SK-N-SH treated with all-trans-retinoic acid at 6 μM for 48 hours (cell line): Measurements from ENCODE around the gene UBE2Z.
A peak's percentile ranks its signal among the peaks of the same experiment; 100 is the strongest.
"Not testable (repeated sequence)": the region's sequence is repeated elsewhere in the genome, so short reads cannot be mapped to it uniquely, and the experiment has no call there.

Source experiments
- ATAC-seq: fragments of 200-7000 bp; cut with Tn5 transposase; 3 replicates; pipeline ENCODE4 v1.9.1; 2020; ENCODE audit warnings: mild to moderate bottlenecking, moderate library complexity
- ARNTL ChIP-seq: fragments of 450-650 bp; formaldehyde crosslinking; IDR thresholded peaks from 2 replicates; pipeline ENCODE4 v1.5.0; 2020; ENCODE audit warnings: low read depth, mild to moderate bottlenecking, moderate library complexity, borderline replicate concordance
- BACH2 ChIP-seq: fragments of 250-450 bp; sonication (Bioruptor Pico); IDR thresholded peaks from 2 replicates; pipeline ENCODE4 v1.9.0; 2021; ENCODE audit warnings: mild to moderate bottlenecking, borderline replicate concordance
- CSDC2 ChIP-seq: fragments of 250-450 bp; sonication (Bioruptor Pico); IDR thresholded peaks from 2 replicates; pipeline ENCODE4 v1.5.0; 2020; ENCODE audit warnings: mild to moderate bottlenecking, moderate library complexity
- ESRRG ChIP-seq: fragments of 250-450 bp; sonication (Bioruptor Pico); IDR thresholded peaks from 2 replicates; pipeline ENCODE4 v1.6.1; 2021; ENCODE audit warnings: mild to moderate bottlenecking
- GLIS3 ChIP-seq: fragments of 250-450 bp; sonication (Bioruptor Pico); IDR thresholded peaks from 2 replicates; pipeline ENCODE4 v1.5.0; 2020; ENCODE audit warnings: mild to moderate bottlenecking, moderate library complexity
- ISL1 ChIP-seq: fragments of 250-450 bp; sonication (Bioruptor Pico); IDR thresholded peaks from 2 replicates; pipeline ENCODE4 v2.1.2; 2022; ENCODE audit warnings: mild to moderate bottlenecking, moderate library complexity
- OSR1 ChIP-seq: fragments of 250-450 bp; sonication (Bioruptor Pico); IDR thresholded peaks from 2 replicates; pipeline ENCODE4 v1.8.0; 2022; ENCODE audit warnings: moderate library complexity, mild to moderate bottlenecking, inconsistent platforms
- PATZ1 ChIP-seq: fragments of 250-450 bp; sonication (Bioruptor Pico); IDR thresholded peaks from 2 replicates; pipeline ENCODE4 v1.8.0; 2020; ENCODE audit warnings: mild to moderate bottlenecking, moderate library complexity, borderline replicate concordance
- PPARA ChIP-seq: fragments of 250-450 bp; sonication (Bioruptor Pico); IDR thresholded peaks from 2 replicates; pipeline ENCODE4 v1.5.0; 2020; ENCODE audit warnings: mild to moderate bottlenecking, borderline replicate concordance
- RARB ChIP-seq: fragments of 250-450 bp; sonication (Bioruptor Pico); IDR thresholded peaks from 2 replicates; pipeline ENCODE4 v1.8.0; 2021; ENCODE audit warnings: mild to moderate bottlenecking, moderate library complexity
- SNAI2 ChIP-seq: fragments of 250-450 bp; sonication (Bioruptor Pico); IDR thresholded peaks from 2 replicates; pipeline ENCODE4 v1.5.0; 2020; ENCODE audit warnings: mild to moderate bottlenecking, moderate library complexity
- TCF4 ChIP-seq: fragments of 250-450 bp; sonication (Bioruptor Pico); IDR thresholded peaks from 2 replicates; pipeline ENCODE4 v1.8.0; 2021; ENCODE audit warnings: mild to moderate bottlenecking, moderate library complexity, borderline replicate concordance
- TOX ChIP-seq: fragments of 250-450 bp; sonication (Bioruptor Pico); IDR thresholded peaks from 2 replicates; pipeline ENCODE4 v1.8.0; 2021; ENCODE audit warnings: mild to moderate bottlenecking, moderate library complexity, borderline replicate concordance
- TSHZ2 ChIP-seq: fragments of 250-450 bp; sonication (Bioruptor Pico); IDR thresholded peaks from 2 replicates; pipeline ENCODE4 v1.5.0; 2020; ENCODE audit warnings: mild to moderate bottlenecking, moderate library complexity
- ZC3H10 ChIP-seq: fragments of 250-450 bp; sonication (Bioruptor Pico); IDR thresholded peaks from 2 replicates; pipeline ENCODE4 v1.5.1; 2021; ENCODE audit warnings: mild to moderate bottlenecking, moderate library complexity
- ZFP3 ChIP-seq: fragments of 250-450 bp; sonication (Bioruptor Pico); IDR thresholded peaks from 2 replicates; pipeline ENCODE4 v1.5.0; 2020; ENCODE audit warnings: mild to moderate bottlenecking, moderate library complexity
- ZFP30 ChIP-seq: fragments of 450-650 bp; formaldehyde crosslinking; IDR thresholded peaks from 2 replicates; pipeline ENCODE4 v1.5.0; 2022; ENCODE audit warnings: mild to moderate bottlenecking, moderate library complexity
- ZNF565 ChIP-seq: fragments of 450-650 bp; formaldehyde crosslinking; conservative IDR thresholded peaks from 2 replicates; pipeline ENCODE4 v1.5.0; 2020; ENCODE audit warnings: low read depth, mild to moderate bottlenecking, moderate library complexity
- ZNF70 ChIP-seq: fragments of 450-650 bp; formaldehyde crosslinking; IDR thresholded peaks from 2 replicates; pipeline ENCODE4 v1.5.0; 2020; ENCODE audit warnings: mild to moderate bottlenecking, moderate library complexity
- ZNF8 ChIP-seq: fragments of 450-650 bp; formaldehyde crosslinking; IDR thresholded peaks from 2 replicates; pipeline ENCODE4 v1.5.0; 2020; ENCODE audit warnings: mild to moderate bottlenecking, moderate library complexity
- TF ChIP-seq, protein P1 (sequence below): fragments of 250-450 bp; sonication (Bioruptor Pico); IDR thresholded peaks from 2 replicates; pipeline ENCODE4 v1.8.0; 2021; ENCODE audit warnings: low read depth, mild to moderate bottlenecking, moderate library complexity, borderline replicate concordance
- TF ChIP-seq, protein P2 (sequence below): fragments of 250-450 bp; sonication (Bioruptor Pico); IDR thresholded peaks from 2 replicates; pipeline ENCODE4 v1.5.1; 2021; ENCODE audit warnings: mild to moderate bottlenecking, moderate library complexity
- TF ChIP-seq, protein P3 (sequence below): fragments of 250-450 bp; sonication (Bioruptor Pico); IDR thresholded peaks from 2 replicates; pipeline ENCODE4 v1.5.1; 2020; ENCODE audit warnings: low read depth, mild to moderate bottlenecking, moderate library complexity

Gene UBE2Z

GRCh38 chr17:48933035-48933434 lies 24.8 kb downstream of the UBE2Z start:
- ATAC-seq, result peak; percentile 2; the same call in 2 of the 3 replicates
- TF ChIP-seq ZNF8 (no peak), RARB (no peak), PPARA (CRISPR knock-in tag) (no peak), ESRRG (CRISPR knock-in tag) (no peak), ARNTL (CRISPR knock-in tag) (no peak), GLIS3 (no peak), BACH2 (CRISPR knock-in tag) (no peak), TOX (no peak), ZFP30 (no peak)
- TF ChIP-seq, protein P1, sequence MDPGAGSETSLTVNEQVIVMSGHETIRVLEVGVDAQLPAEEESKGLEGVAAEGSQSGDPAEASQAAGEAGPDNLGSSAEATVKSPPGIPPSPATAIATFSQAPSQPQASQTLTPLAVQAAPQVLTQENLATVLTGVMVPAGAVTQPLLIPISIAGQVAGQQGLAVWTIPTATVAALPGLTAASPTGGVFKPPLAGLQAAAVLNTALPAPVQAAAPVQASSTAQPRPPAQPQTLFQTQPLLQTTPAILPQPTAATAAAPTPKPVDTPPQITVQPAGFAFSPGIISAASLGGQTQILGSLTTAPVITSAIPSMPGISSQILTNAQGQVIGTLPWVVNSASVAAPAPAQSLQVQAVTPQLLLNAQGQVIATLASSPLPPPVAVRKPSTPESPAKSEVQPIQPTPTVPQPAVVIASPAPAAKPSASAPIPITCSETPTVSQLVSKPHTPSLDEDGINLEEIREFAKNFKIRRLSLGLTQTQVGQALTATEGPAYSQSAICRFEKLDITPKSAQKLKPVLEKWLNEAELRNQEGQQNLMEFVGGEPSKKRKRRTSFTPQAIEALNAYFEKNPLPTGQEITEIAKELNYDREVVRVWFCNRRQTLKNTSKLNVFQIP, result no peak

GRCh38 chr17:48944515-48945260 lies 36.5 kb downstream of the UBE2Z start, which contains the start of gene SNF8:
SNF8 (minus strand) TSS chr17:48944842; CDS start chr17:48944734, 108 bp downstream.
- peak; percentile 96 for ATAC-seq
- no peak for TF ChIP-seq ESRRG (CRISPR knock-in tag)
- TF ChIP-seq CSDC2 (CRISPR knock-in tag), result peak; percentile 99; the same call in 1 of the 2 replicates
- TF ChIP-seq, protein P2, sequence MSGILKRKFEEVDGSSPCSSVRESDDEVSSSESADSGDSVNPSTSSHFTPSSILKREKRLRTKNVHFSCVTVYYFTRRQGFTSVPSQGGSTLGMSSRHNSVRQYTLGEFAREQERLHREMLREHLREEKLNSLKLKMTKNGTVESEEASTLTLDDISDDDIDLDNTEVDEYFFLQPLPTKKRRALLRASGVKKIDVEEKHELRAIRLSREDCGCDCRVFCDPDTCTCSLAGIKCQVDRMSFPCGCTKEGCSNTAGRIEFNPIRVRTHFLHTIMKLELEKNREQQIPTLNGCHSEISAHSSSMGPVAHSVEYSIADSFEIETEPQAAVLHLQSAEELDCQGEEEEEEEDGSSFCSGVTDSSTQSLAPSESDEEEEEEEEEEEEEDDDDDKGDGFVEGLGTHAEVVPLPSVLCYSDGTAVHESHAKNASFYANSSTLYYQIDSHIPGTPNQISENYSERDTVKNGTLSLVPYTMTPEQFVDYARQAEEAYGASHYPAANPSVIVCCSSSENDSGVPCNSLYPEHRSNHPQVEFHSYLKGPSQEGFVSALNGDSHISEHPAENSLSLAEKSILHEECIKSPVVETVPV (CRISPR knock-in tag), result no peak
- TF ChIP-seq TOX, result no peak
- peak; percentile 69; the same call in 1 of the 2 replicates for TF ChIP-seq GLIS3
- peak; percentile 99 for TF ChIP-seq TSHZ2 (CRISPR knock-in tag)
- 0 out of 2 replicates have a peak, but pooled peaks have one; percentile 86 for TF ChIP-seq OSR1
- TF ChIP-seq BACH2 (CRISPR knock-in tag), result peak; percentile 92
- peak; percentile 94 for TF ChIP-seq PPARA (CRISPR knock-in tag)
- TF ChIP-seq, protein P1, result peak; percentile 81; the same call in 1 of the 2 replicates
- no peak; the same call in 1 of the 2 replicates for TF ChIP-seq ISL1 (CRISPR knock-in tag)
- peak; percentile 82 for TF ChIP-seq ZNF70
- peak; percentile 78 for TF ChIP-seq ZFP30
- TF ChIP-seq, protein P3, sequence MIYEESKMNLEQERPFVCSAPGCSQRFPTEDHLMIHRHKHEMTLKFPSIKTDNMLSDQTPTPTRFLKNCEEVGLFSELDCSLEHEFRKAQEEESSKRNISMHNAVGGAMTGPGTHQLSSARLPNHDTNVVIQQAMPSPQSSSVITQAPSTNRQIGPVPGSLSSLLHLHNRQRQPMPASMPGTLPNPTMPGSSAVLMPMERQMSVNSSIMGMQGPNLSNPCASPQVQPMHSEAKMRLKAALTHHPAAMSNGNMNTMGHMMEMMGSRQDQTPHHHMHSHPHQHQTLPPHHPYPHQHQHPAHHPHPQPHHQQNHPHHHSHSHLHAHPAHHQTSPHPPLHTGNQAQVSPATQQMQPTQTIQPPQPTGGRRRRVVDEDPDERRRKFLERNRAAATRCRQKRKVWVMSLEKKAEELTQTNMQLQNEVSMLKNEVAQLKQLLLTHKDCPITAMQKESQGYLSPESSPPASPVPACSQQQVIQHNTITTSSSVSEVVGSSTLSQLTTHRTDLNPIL (CRISPR knock-in tag), result no peak
- peak; percentile 67 for TF ChIP-seq ZC3H10 (CRISPR knock-in tag)
- peak; percentile 65 for TF ChIP-seq ZNF8
- TF ChIP-seq TCF4, result no peak; the same call in 1 of the 2 replicates
- 0 out of 2 replicates have a peak, but pooled peaks have one; percentile 67 for TF ChIP-seq ARNTL (CRISPR knock-in tag)
- no peak for TF ChIP-seq RARB
- peak; percentile 98 for TF ChIP-seq ZNF565 (CRISPR knock-in tag)
- TF ChIP-seq ZFP3, result peak; percentile 93
- no peak for TF ChIP-seq PATZ1 (CRISPR knock-in tag)
- peak; percentile 99 for TF ChIP-seq SNAI2 (CRISPR knock-in tag)

- ATAC-seq, result not testable (repeated sequence)
Observed at GRCh38 chr17:48945261-48945651, 37.0 kb downstream of the UBE2Z start.
